Karpas-422 (cell line): Measurements from ENCODE around the gene FAM177B. TPM values are rescaled to one million over a fixed set of nuclear protein-coding genes. Genes with fewer than 3 reads are reported as not detected.

Source experiments
- DNase-seq: peaks from one replicate; pipeline ENCODE4 v3.0.0-alpha.2; 2015
- H2AFZ ChIP-seq: fragments of 200-600 bp; sonication (generic); 2 replicates; pipeline ENCODE4 v1.6.1; 2014; ENCODE audit warnings: antibody characterized with exemption, low read length, mixed read lengths
- H3K27ac ChIP-seq: fragments of 200-600 bp; sonication (generic); 2 replicates; pipeline ENCODE4 v1.5.1; 2014; ENCODE audit warnings: mild to moderate bottlenecking, low read length, moderate library complexity
- H3K27me3 ChIP-seq: fragments of 200-600 bp; sonication (generic); 2 replicates; pipeline ENCODE4 v1.6.1; 2014; ENCODE audit warnings: low read length, mixed read lengths
- H3K36me3 ChIP-seq: fragments of 200-600 bp; sonication (generic); 2 replicates; pipeline ENCODE4 v1.6.1; 2014; ENCODE audit warnings: low read length, mixed read lengths; ENCODE audit not compliant: insufficient read depth
- H3K4me1 ChIP-seq: fragments of 200-600 bp; sonication (generic); 2 replicates; pipeline ENCODE4 v1.6.1; 2014; ENCODE audit warnings: mild to moderate bottlenecking, low read length, mixed read lengths
- H3K4me2 ChIP-seq: fragments of 200-600 bp; sonication (generic); 2 replicates; pipeline ENCODE4 v1.6.1; 2014; ENCODE audit warnings: low read length, low read depth, mild to moderate bottlenecking; ENCODE audit not compliant: poor library complexity, severe bottlenecking
- H3K4me3 ChIP-seq: fragments of 200-600 bp; sonication (generic); 2 replicates; pipeline ENCODE4 v1.5.1; 2014; ENCODE audit warnings: mild to moderate bottlenecking, antibody characterized with exemption, low read length, mixed read lengths
- H3K79me2 ChIP-seq: fragments of 200-600 bp; sonication (generic); 2 replicates; pipeline ENCODE4 v1.6.1; 2014; ENCODE audit warnings: mild to moderate bottlenecking, low read length, mixed read lengths
- H3K9ac ChIP-seq: fragments of 200-600 bp; sonication (generic); 2 replicates; pipeline ENCODE4 v1.6.0; 2014; ENCODE audit warnings: low read length
- H3K9me2 ChIP-seq: fragments of 200-600 bp; sonication (generic), shearing (Covaris generic); replicated peaks from 2 replicates; pipeline ENCODE4 v1.6.0; 2014; ENCODE audit warnings: mild to moderate bottlenecking, low read length, moderate library complexity; ENCODE audit not compliant: insufficient read depth
- H3K9me3 ChIP-seq: fragments of 300-700, 200-600 bp; sonication (generic); 2 replicates; pipeline ENCODE4 v1.6.1; 2014; ENCODE audit warnings: low read length, mixed read lengths
- H4K20me1 ChIP-seq: fragments of 200-600 bp; sonication (generic); 2 replicates; pipeline ENCODE4 v1.6.1; 2014; ENCODE audit warnings: mild to moderate bottlenecking, antibody characterized with exemption, low read length, low read depth; ENCODE audit not compliant: insufficient read depth
- total RNA-seq: library from RNA; depleted of rRNA; stranded (reverse); fragments of >200 nt; shearing (Covaris generic); gene quantifications from 2 replicates; pipeline ENCODE4 v1.2.3, GENCODE V29; 2014; ENCODE audit warnings: low replicate concordance; rRNA removed

The FAM177B gene
- total RNA-seq, result not detected in 2 replicates

DNA sequence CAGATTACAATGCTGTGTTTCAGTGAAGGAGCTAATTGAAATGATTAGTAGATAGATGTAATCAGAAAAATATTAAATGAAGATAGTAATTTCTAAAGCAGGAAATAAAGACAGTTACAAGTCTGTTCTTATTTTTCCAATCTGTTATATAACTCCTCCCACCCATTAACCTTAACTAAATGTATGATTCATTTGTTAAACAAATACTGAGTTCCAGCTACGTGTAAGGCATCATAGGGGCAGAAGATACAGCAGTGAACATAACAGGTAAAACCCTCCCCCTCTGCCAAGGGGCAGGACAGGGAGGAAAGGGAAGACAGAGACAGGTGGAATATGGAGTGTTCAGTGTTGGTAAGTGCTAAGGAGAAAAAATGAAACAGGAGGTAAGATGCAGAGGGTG lies at the start of gene FAM177B:
FAM177B (plus strand) TSS at position 231 of the 400 bp plus-strand sequence. CDS start 9,344 bp downstream, outside the sequence.
- peaks cover 14% of the 10 kb centered on the region for H3K4me1 ChIP-seq

DNA sequence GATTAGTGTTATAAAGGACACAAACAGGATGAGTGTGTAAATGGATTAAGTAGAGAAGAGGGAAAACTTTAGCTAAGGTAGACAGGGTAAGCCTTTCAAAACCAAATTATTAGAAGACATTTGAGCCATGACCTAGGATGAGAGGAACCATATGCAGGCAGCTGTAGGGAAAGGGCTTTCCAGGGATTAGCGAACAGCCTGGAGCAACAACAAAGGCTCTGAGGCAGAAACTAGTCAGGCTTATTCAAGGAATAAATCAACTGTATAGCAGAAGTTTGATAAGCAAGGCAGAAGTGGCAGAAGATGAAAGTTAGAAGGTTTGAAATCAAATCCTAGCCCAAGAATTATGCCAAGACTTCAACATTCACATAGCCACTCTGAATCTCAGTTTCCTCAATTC lies 46.0 kb upstream of the FAM177B start:
- Histone ChIP-seq H3K9me3 (no peaks in the 10 kb centered on the region), H3K79me2 (peaks cover 30% of the 10 kb centered on the region), H3K36me3 (peaks cover 14% of the 10 kb centered on the region; the same call in 1 of the 2 replicates), H2AFZ (no peak overlapping the region), H3K27ac (no peak overlapping the region), H3K4me3 (no peak overlapping the region), H3K9ac (no peak overlapping the region), H3K4me1 (no peaks in the 10 kb centered on the region), H3K4me2 (no peak overlapping the region), H3K27me3 (no peaks in the 10 kb centered on the region), H3K9me2 (no peaks in the 10 kb centered on the region), H4K20me1 (no peaks in the 10 kb centered on the region)
- DNase-seq, result no peak

More for the DNA sequence above, at the start of gene FAM177B:
- Histone ChIP-seq H3K79me2 (no peaks in the 10 kb centered on the region), H4K20me1 (no peaks in the 10 kb centered on the region), H2AFZ (no peak within 1 kb of the TSS), H3K27ac (no peak within 1 kb of the TSS), H3K4me3 (no peak within 1 kb of the TSS), H3K4me2 (no peak within 1 kb of the TSS), H3K9ac (no peak within 1 kb of the TSS), H3K9me2 (no peaks in the 10 kb centered on the region), H3K27me3 (no peaks in the 10 kb centered on the region), H3K36me3 (peaks cover 23% of the 10 kb centered on the region; the same call in 1 of the 2 replicates), H3K9me3 (no peaks in the 10 kb centered on the region)
- no peak for DNase-seq

DNA sequence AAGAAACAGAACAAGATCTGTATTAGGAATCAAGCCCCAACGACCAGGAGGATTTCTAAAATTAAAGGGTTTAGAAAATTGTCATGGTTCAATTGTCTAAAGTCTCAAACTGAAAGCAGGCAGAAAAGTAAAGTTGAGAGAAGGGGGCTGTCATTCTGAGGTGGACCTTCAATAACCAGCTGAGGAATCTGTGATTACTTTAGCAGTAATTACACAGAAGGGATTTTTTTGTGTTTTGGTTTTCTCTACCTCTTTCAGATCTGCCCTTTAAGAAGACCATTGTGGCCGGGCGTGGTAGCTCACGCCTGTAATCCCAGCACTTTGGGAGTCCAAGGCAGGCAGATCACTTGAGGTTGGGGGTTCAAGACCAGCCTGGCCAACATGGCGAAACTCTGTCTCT lies 42.1 kb upstream of the FAM177B start:
- H3K9ac ChIP-seq, result no peak overlapping the region
- peaks cover 6% of the 10 kb centered on the region; the same call in 1 of the 2 replicates for H3K36me3 ChIP-seq
- H3K79me2 ChIP-seq, result peaks cover 51% of the 10 kb centered on the region
- no peaks in the 10 kb centered on the region for H4K20me1 ChIP-seq
- H3K4me1 ChIP-seq, result no peaks in the 10 kb centered on the region
- H3K4me2 ChIP-seq, result no peak overlapping the region
- H3K27ac ChIP-seq, result no peak overlapping the region
- no peaks in the 10 kb centered on the region for H3K9me2 ChIP-seq
- no peak overlapping the region for H2AFZ ChIP-seq
- no peak overlapping the region for H3K4me3 ChIP-seq
- no peaks in the 10 kb centered on the region for H3K27me3 ChIP-seq
- no peak for DNase-seq
- no peaks in the 10 kb centered on the region for H3K9me3 ChIP-seq

DNA sequence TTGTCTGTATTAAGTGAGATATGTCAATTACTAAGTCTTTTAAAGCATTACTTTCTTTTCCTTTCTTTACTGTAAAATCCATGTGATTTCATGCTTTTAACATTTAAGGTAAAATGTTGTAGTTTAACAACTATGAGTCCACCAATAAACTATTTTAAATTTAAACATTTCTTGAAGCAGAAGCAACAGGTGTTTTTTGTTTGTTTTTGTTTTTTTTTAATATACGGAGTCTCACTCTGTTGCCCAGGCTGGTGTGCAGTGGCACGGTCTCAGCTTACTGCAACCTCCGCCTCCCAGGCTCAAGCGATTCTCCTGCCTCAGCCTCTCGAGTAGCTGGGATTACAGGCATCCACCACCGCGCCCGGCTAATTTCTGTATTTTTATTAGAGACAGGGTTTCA lies 40.3 kb upstream of the FAM177B start:
- H3K4me3 ChIP-seq, result no peak overlapping the region
- no peaks in the 10 kb centered on the region for H3K9me2 ChIP-seq
- H4K20me1 ChIP-seq, result no peaks in the 10 kb centered on the region
- no peak overlapping the region for H2AFZ ChIP-seq
- H3K9ac ChIP-seq, result no peak overlapping the region
- no peak overlapping the region for H3K4me2 ChIP-seq
- peaks cover 44% of the 10 kb centered on the region for H3K79me2 ChIP-seq
- H3K4me1 ChIP-seq, result no peaks in the 10 kb centered on the region
- H3K36me3 ChIP-seq, result peaks cover 6% of the 10 kb centered on the region; the same call in 1 of the 2 replicates
- H3K27ac ChIP-seq, result no peak overlapping the region
- no peaks in the 10 kb centered on the region for H3K9me3 ChIP-seq
- DNase-seq, result no peak
- H3K27me3 ChIP-seq, result no peaks in the 10 kb centered on the region

DNA sequence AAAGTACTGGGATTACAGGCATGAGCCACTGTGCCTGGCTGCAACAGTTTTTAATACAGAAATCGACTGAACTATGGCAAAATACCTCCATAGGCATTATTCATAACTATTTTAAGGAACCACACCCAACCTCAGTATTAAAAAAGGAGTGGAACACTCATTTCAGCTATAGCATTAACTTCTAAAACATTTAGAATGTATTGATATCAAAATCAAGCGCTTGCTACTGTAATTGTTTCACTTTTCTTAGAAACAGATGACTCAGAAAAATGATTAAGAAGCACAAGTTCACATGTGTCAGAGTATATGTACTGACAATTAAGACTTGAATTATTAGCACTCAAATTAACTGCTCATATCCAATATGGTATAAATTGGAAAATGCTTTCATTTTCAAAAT lies 39.8 kb upstream of the FAM177B start:
- Histone ChIP-seq H2AFZ (no peak overlapping the region), H4K20me1 (no peaks in the 10 kb centered on the region), H3K79me2 (peaks cover 41% of the 10 kb centered on the region), H3K9ac (no peak overlapping the region), H3K4me1 (no peaks in the 10 kb centered on the region), H3K36me3 (peaks cover 6% of the 10 kb centered on the region; the same call in 1 of the 2 replicates), H3K27ac (no peak overlapping the region), H3K4me2 (no peak overlapping the region), H3K27me3 (no peaks in the 10 kb centered on the region), H3K9me2 (no peaks in the 10 kb centered on the region), H3K9me3 (no peaks in the 10 kb centered on the region), H3K4me3 (no peak overlapping the region)
- no peak for DNase-seq

DNA sequence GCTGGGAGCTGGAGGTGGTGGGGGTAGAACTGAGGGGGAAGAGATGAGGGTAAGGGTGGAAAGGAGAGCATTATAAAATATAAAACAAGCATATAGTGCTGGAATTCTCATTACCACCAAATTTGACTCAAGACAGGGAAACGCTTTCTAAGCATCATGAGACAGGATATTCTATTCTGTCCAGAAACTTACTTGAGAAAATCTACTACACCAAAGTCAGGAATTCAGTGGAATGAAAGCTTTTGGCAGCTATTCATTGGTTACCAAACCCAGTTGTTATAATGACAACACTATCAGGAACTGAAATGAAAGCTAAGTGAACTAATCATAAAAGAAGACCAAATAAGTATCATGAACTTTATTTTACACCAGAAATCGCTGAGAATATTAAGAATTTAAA lies 39.2 kb upstream of the FAM177B start:
- no peaks in the 10 kb centered on the region for H4K20me1 ChIP-seq
- no peak overlapping the region for H3K27ac ChIP-seq
- no peak overlapping the region for H3K4me3 ChIP-seq
- no peaks in the 10 kb centered on the region for H3K9me2 ChIP-seq
- H3K4me2 ChIP-seq, result no peak overlapping the region
- no peak overlapping the region for H3K9ac ChIP-seq
- H3K36me3 ChIP-seq, result peaks cover 5% of the 10 kb centered on the region; the same call in 1 of the 2 replicates
- H2AFZ ChIP-seq, result no peak overlapping the region
- no peak for DNase-seq
- no peaks in the 10 kb centered on the region for H3K27me3 ChIP-seq
- peaks cover 41% of the 10 kb centered on the region for H3K79me2 ChIP-seq
- H3K9me3 ChIP-seq, result no peaks in the 10 kb centered on the region
- no peaks in the 10 kb centered on the region for H3K4me1 ChIP-seq

DNA sequence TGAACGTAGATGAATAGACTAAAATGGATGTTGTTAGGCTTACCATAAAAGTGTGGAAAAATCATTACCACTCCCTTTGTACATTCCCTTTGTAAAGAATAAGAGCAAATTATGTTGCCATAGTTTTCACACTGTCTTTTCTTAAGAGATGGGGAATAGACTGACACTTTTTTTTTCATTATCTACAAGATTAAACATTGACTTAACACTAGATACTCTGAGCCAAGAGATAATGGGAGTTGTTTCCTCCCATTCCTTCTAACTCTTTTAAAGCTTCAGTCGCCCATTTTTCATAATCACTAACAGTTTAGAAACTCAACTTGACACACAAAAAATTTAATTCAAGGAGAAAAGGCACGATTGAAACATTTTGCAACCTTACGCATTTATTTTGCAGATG lies 34.8 kb upstream of the FAM177B start:
- peaks cover 14% of the 10 kb centered on the region for H3K9me3 ChIP-seq
- H3K9ac ChIP-seq, result no peak overlapping the region
- H3K4me3 ChIP-seq, result no peak overlapping the region
- no peaks in the 10 kb centered on the region for H3K4me1 ChIP-seq
- H3K9me2 ChIP-seq, result no peaks in the 10 kb centered on the region
- no peak overlapping the region for H2AFZ ChIP-seq
- H3K36me3 ChIP-seq, result peaks cover 17% of the 10 kb centered on the region; the same call in 1 of the 2 replicates
- H3K79me2 ChIP-seq, result peaks cover 55% of the 10 kb centered on the region
- no peak overlapping the region for H3K4me2 ChIP-seq
- no peaks in the 10 kb centered on the region for H4K20me1 ChIP-seq
- no peaks in the 10 kb centered on the region for H3K27me3 ChIP-seq
- no peak overlapping the region for H3K27ac ChIP-seq
- no peak for DNase-seq

DNA sequence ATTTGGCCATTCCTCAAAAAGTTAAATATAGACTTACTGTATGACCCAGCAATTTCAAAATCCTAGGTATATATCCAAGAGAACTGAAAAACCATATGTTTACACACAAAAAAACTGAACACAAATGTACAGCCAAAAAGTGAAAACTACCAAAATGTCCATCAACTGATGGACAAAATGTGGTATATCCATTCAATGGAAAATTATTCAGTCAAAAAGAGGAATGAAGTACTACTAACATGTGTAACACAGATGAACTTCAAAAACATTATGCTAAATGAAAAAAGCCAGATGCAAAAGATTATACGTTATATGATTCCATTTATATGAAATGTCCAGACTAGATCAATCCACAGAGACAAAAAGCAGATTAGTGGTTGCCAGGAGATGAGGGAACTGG lies 32.7 kb upstream of the FAM177B start:
- Histone ChIP-seq H3K4me2 (no peak overlapping the region), H3K27ac (no peak overlapping the region), H3K79me2 (peaks cover 64% of the 10 kb centered on the region), H3K9ac (no peak overlapping the region), H3K4me3 (no peak overlapping the region), H3K27me3 (no peaks in the 10 kb centered on the region), H3K4me1 (no peaks in the 10 kb centered on the region), H3K36me3 (peaks cover 20% of the 10 kb centered on the region; the same call in 1 of the 2 replicates), H2AFZ (no peak overlapping the region), H3K9me3 (peaks cover 14% of the 10 kb centered on the region), H3K9me2 (no peaks in the 10 kb centered on the region), H4K20me1 (no peaks in the 10 kb centered on the region)
- no peak for DNase-seq
